Mucosa of rectum (tissue), 2 donors: ENCODE data around the gene TNFRSF13B.

Experiments used
- H3K27ac ChIP-seq, 2 donors: one replicate each; pipeline ENCODE4 v1.7.0; 2013; ENCODE audit warnings: inconsistent platforms in 2 of 2, low read depth in 2 of 2, low read length in 2 of 2
- H3K27me3 ChIP-seq, 2 donors: one replicate each; pipeline ENCODE4 v1.7.0; 2013; ENCODE audit warnings: low read length in 2 of 2; ENCODE audit not compliant: control insufficient read depth in 2 of 2, insufficient read depth in 2 of 2
- H3K36me3 ChIP-seq, 2 donors: one replicate each; pipeline ENCODE4 v1.7.0; 2013; ENCODE audit warnings: low read length in 2 of 2; ENCODE audit not compliant: control insufficient read depth in 2 of 2, insufficient read depth in 2 of 2
- H3K4me1 ChIP-seq, 2 donors: one replicate each; pipeline ENCODE4 v1.7.0; 2013; ENCODE audit warnings: low read length in 2 of 2, mild to moderate bottlenecking in 1 of 2; ENCODE audit not compliant: control insufficient read depth in 2 of 2, insufficient read depth in 2 of 2
- H3K4me3 ChIP-seq, 2 donors: one replicate each; pipeline ENCODE4 v1.7.0; 2013; ENCODE audit warnings: low read length in 2 of 2
- H3K9ac ChIP-seq, 2 donors: one replicate each; pipeline ENCODE4 v1.7.0; 2013; ENCODE audit warnings: low read length in 2 of 2, low read depth in 1 of 2, mild to moderate bottlenecking in 1 of 2
- H3K9me3 ChIP-seq, 2 donors: one replicate each; pipeline ENCODE4 v1.7.0; 2013; ENCODE audit warnings: low read length in 2 of 2; ENCODE audit not compliant: control insufficient read depth in 2 of 2
- donor health status: healthy.
- donor health status: Normal muscosa, but diverticular disease.

TNFRSF13B gene

DNA sequence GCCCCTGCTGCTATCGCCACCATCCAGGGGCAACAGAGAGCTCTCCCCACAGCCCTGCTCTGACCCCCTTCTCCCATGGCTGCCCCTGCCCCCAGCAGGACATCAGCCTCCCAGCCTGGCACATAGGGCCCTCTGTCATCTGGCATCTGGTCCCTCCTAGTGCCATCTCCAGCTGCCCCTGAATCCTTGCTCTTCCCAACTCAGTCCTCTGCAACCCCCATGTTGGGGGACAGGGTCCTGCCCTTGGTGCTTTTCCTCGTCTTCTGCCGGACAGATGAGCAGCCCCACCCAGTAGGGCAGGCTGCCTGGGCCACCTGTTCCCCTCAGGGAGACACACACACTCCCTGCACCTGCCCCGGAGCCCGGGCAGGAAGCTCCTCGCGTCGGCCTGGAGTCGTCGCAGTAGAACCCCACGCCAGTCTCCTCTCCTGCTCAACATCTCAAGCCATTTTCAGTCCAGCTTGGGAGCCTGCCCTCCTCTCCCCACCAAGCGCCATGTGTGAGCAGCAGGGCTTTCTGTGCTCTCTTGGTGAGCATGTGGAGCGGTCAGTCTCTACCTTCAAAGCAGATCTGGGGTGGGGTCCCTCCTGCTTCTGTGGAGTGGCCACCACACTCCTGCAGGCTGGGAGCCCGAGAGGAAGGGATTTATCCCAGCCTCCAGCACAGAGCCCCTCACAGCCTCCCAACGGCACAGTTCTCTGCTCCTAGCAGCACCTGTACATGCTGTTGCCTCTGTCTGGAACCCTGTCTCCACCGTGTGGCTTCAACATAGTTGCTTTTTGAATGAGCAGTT lies 28.2 kb downstream of the TNFRSF13B start:
- no peaks in the 10 kb centered on the region for H3K9me3 ChIP-seq
- no peak overlapping the region for H3K9ac ChIP-seq
- no peak overlapping the region for H3K27ac ChIP-seq
- no peak overlapping the region for H3K4me3 ChIP-seq
- H3K4me1 ChIP-seq, result no peaks in the 10 kb centered on the region
- peaks cover 0 to 7% of the 10 kb centered on the region in 2 donors for H3K27me3 ChIP-seq
- H3K36me3 ChIP-seq, result peaks cover 0 to 3% of the 10 kb centered on the region in 2 donors

DNA sequence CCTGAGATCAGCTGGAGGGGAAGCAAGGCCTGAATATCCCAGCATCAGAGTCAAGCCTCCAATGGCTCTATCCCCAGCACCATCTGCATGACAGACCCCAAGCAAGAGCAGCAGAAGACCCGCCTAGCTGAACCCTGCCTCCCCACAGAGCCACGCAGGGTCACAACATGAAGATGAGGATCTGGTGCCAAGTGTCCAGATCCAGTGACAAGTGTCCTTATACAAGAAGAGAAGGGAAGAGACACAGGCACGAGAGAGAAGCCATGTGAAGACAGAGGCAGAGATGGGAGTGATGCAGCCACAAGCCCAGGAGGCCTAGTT lies 28.9 kb downstream of the TNFRSF13B start:
- no peak overlapping the region for H3K4me3 ChIP-seq
- no peak overlapping the region for H3K9ac ChIP-seq
- no peaks in the 10 kb centered on the region for H3K9me3 ChIP-seq
- peaks cover 0 to 9% of the 10 kb centered on the region in 2 donors for H3K27me3 ChIP-seq
- no peaks in the 10 kb centered on the region for H3K36me3 ChIP-seq
- H3K4me1 ChIP-seq, result no peaks in the 10 kb centered on the region
- H3K27ac ChIP-seq, result no peak overlapping the region

DNA sequence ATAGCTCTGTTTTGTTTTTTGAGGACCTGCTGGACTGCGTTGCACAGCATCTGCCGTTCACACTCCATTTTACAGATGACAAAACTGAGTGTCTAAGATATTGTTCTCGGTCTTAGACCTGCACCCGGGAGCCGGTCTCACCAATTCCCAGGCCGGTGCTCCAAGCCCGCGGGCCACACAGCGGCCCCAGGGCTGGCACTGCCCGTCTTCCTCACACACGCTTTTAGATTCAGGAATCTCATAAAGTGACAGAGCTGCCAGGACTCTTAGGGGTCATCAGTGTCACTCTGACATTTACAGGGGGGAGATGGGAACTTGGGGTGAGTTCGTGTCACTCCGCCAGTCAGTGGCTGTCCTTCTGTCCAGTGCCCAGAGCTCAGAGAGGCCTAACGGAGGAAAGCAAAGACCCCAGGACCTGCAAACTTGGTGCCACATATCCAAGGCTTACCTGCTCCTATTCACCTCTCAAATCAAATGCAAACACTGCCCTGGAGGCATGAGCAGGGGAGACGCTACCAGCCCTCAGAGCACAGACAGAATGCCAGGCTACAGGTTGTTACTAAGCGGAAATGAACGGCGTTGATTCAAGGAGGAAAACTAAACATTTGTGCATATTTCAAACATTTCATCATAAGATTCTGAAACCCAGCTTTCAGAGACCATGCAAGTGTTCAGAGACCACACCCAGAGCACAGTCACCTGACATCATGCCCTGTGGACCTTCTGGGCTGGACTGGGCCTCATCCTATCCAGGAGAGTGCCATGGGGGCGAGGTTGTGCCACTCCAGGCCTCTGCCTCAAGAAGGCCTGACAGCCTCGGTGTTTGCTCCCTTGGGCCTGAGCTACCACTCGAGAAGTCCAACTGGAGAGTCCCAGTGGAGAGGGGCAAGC lies 29.5 kb downstream of the TNFRSF13B start:
- Histone ChIP-seq H3K36me3 (no peaks in the 10 kb centered on the region), H3K4me1 (no peaks in the 10 kb centered on the region), H3K27ac (no peak overlapping the region), H3K4me3 (no peak overlapping the region), H3K27me3 (peaks cover 0 to 9% of the 10 kb centered on the region in 2 donors), H3K9ac (no peak overlapping the region), H3K9me3 (no peaks in the 10 kb centered on the region)

DNA sequence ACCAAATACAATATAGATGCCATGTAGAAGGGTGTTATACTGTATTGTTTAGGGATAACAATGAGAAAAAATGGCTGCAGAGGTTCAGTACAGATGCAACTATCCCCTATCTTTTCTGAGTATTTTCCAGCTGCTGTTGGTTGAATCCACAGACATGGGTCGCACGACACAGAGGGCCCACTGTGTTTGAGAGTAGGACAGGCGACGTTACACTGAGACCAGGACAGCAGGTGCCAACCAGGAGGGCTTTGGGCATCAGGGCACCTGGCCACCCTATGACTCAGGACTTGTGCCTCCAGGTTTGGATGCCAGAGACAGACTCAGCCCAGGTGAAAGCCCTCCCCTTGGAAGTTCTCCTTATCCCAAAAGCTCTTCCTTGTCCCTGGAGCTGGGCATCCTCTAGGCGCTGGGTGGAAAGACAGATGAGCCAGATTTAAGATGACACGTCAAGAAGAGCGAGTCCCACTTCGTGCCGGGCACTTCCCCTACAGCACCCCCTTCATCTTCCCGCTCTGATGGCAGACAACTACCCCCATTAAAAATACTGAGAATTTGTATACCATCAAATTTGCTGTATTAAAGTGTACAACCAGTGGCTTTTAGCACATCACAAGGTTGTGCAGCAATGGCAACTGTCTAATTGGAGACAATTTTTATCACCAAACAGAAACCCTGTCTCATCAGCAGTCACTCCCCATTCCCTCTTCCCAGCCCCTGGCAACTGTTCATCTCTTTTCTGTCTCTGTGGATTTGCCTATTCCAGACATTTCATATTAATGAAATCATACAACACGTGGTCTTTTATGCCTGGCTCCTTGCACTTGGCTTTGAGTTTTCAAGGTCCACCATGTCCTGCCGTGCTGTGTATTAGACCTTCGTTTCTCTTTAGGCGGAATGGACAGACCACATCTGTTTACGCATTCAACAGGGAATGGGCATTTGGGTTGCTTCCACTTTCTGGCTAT lies 30.6 kb downstream of the TNFRSF13B start:
- Histone ChIP-seq H3K36me3 (no peaks in the 10 kb centered on the region), H3K27me3 (peaks cover 0 to 9% of the 10 kb centered on the region in 2 donors), H3K9me3 (no peaks in the 10 kb centered on the region), H3K4me3 (no peak overlapping the region), H3K9ac (no peak overlapping the region), H3K4me1 (no peaks in the 10 kb centered on the region), H3K27ac (no peak overlapping the region)

DNA sequence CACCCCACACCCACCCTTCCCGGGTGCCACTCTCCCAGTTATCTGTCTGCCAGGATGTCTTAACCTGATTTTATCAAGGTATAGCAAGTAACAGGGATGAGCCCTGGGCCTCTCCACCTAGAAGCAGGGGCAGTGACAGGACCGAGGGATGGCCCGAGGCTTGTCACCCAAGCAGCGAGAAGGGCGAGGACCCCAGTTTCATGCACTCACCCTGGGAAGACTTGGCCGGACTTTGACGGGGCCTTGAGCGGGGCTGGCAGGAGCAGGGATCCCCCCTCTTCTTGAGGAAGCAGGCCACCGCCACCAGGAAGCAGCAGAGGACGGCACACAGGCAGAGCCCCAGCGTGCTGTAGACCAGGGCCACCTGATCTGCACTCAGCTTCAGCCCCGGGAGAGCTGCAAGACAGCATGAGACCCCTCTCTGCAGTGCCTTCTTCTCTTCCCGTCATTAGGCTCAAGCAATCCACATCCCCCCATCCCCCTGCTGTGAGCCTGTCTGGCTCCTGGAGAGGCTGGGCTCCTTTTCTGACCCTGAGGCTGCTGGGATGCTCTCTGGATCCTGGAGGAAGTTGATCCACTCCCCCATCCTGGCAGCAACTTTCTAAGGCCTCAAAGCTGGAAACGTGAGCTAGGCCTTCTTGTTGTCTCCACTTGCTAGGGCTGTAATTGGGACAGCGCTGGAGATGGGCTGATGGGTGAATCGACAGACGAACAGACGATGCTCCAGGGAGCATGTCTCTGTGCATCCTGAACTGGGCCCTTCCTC lies 31.6 kb downstream of the TNFRSF13B start:
- peaks cover 0 to 6% of the 10 kb centered on the region in 2 donors for H3K27me3 ChIP-seq
- H3K4me1 ChIP-seq, result no peaks in the 10 kb centered on the region
- H3K9ac ChIP-seq, result no peak overlapping the region
- H3K4me3 ChIP-seq, result no peak overlapping the region
- no peaks in the 10 kb centered on the region for H3K9me3 ChIP-seq
- H3K36me3 ChIP-seq, result no peaks in the 10 kb centered on the region
- H3K27ac ChIP-seq, result no peak overlapping the region

DNA sequence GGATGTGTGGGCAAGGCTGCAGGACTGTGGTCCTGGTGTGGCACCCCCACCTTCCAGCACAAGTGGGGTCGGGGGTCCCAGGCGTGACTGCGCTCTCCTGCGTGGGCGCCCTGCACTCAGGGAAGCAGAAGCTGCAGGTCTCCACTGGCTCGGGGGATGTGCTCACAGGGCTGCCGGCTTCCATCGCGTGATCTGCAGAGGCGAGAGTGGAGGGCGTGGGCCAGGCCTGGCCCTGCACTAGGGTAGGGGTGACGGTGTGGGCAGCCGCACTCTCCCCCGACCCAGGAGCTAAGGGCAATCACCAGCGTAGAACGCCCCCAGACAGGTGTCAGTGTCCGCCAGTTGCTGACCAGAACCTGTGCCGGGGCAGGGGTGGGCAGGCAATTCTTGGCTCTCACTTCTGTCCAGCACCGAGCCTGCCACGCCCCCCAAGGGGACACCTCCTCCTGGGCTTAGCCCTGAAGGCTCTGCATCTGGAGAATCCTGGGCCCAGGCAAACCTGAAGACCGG lies 32.3 kb downstream of the TNFRSF13B start:
- Histone ChIP-seq H3K4me3 (no peak overlapping the region), H3K9me3 (no peaks in the 10 kb centered on the region), H3K4me1 (no peaks in the 10 kb centered on the region), H3K27ac (no peak overlapping the region), H3K9ac (no peak overlapping the region), H3K36me3 (no peaks in the 10 kb centered on the region), H3K27me3 (peaks cover 0 to 6% of the 10 kb centered on the region in 2 donors)

DNA sequence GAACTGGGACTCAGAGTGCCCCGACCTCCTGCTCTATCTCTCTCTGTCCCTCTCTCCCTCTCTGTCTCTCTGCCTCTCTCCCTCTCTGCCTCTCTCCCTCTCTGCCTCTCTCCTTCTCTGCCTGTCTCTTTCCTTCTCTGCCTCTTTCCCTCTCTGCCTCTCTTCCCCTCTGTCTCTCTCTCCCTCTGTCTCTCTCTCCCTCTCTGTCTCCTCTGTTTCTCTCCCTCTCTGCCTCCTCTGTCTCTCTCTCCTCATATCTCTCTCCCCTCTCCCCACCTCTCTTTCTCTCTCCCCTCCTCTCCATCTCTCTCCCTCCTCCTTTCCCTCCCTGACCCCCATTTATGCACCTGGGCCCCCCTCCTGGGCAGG lies 32.7 kb downstream of the TNFRSF13B start:
- Histone ChIP-seq H3K36me3 (no peaks in the 10 kb centered on the region), H3K4me1 (no peaks in the 10 kb centered on the region), H3K9ac (no peak overlapping the region), H3K4me3 (no peak overlapping the region), H3K27me3 (peaks cover 0 to 8% of the 10 kb centered on the region in 2 donors), H3K27ac (no peak overlapping the region), H3K9me3 (no peaks in the 10 kb centered on the region)

DNA sequence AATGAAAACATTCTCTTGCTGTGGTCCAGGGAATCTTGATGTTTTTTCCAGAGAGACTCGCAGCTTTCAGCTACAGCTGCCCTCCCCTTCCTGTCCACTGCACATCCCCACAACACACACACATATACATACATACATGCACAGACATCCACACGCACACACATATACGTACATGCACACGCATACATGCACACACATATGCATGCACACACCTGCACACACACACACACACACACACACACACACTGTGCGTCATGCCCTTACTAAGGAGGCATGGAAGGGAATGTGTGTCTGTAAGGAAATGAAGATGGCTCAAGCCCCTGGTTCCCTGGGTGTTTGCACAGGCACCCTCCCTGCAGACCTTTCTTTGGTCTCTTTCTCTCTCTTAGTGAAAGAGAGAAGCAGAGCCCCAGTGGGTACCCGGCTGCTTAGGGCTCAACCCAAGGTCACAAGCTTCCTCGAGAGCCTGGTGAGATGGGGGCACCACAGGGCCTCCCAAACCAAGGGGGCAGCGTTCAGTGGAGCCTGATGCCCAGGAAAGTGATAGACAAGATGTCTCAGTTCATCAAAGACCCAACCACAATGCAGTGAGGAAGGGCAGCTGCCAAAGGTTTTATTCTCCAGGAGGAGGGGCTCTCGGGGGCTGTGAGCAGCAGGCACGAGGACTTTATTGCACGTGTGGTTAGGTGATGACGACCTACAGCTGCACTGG lies 33.3 kb downstream of the TNFRSF13B start:
- no peaks in the 10 kb centered on the region for H3K36me3 ChIP-seq
- H3K9me3 ChIP-seq, result no peaks in the 10 kb centered on the region
- H3K27me3 ChIP-seq, result peaks cover 0 to 8% of the 10 kb centered on the region in 2 donors
- H3K27ac ChIP-seq, result no peak overlapping the region
- H3K4me1 ChIP-seq, result no peaks in the 10 kb centered on the region
- H3K9ac ChIP-seq, result no peak overlapping the region
- no peak overlapping the region for H3K4me3 ChIP-seq

DNA sequence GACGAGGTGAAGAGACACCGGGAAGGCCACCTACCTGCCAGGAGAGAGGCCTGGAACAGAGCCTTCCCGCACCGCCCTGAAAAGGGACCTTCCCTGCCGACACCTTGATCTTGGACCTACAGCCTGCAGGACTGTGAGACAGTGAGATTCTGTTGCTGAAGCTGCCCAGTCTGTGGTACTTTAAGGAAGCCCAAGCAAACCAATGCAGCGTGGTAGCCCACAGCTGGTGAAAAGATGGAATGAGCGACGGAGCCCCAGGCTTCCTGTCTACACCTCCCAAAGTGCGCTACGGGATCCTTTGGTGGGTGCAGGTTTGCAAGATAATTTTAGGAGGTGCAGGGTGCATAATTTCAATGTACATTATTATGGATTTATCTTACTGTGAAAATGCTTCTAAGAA lies 33.9 kb downstream of the TNFRSF13B start:
- peaks cover 0 to 8% of the 10 kb centered on the region in 2 donors for H3K27me3 ChIP-seq
- H3K9ac ChIP-seq, result no peak overlapping the region
- H3K4me3 ChIP-seq, result no peak overlapping the region
- H3K36me3 ChIP-seq, result no peaks in the 10 kb centered on the region
- H3K9me3 ChIP-seq, result no peaks in the 10 kb centered on the region
- H3K27ac ChIP-seq, result no peak overlapping the region
- H3K4me1 ChIP-seq, result no peaks in the 10 kb centered on the region
